ENCODE measurements around the gene EGLN2. TPM values are rescaled to one million over a fixed set of nuclear protein-coding genes. Genes with fewer than 3 reads are reported as not detected.

Gene EGLN2
- total and polyA plus RNA-seq, 9 of the 15 experiments (the other 6 are each of a cell fraction or from before 2014, with no cell fraction given) = 9.6 to 114 (median 71.0) TPM

DNA sequence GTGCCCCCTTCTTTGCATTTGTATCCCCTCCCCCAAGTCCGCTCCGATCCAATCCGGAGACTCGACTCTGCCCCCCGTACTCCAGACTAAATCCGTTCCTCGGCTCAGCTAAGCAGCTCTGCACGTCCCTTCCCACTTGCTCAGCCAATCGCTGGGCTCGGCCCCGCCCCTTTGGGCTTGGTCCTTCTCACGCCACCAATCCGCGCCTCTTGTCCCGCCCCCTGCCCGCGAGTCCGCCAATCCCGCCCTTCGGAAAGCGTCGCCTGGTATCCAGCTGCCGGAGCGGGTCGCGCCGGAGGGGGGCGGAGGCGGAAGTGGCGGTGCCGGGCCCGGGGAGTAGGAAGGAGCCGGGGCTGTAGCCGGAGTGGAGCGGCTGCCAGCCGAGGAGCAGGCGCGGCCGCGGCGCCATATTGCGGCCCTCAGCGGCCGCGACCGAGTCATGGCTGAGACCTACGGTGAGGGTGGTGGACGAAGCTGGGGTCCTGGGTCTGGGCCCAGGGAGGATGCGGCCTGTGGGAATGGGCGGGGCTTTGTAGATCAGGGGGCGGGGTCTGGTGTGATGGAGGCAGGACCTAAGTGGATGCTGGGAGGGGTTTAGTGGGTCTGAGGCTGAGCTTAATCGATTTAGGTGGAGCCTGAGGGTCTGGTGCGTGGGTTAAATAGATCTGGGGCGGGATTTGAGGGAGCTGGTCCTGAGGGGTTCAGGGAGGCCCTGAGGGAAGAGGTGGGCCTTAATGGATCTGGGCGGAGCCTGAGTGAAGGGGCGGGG, 20.9 kb upstream of the EGLN2 start, which contains the start of gene RAB4B (continued):
- TF ChIP-seq, protein P1, sequence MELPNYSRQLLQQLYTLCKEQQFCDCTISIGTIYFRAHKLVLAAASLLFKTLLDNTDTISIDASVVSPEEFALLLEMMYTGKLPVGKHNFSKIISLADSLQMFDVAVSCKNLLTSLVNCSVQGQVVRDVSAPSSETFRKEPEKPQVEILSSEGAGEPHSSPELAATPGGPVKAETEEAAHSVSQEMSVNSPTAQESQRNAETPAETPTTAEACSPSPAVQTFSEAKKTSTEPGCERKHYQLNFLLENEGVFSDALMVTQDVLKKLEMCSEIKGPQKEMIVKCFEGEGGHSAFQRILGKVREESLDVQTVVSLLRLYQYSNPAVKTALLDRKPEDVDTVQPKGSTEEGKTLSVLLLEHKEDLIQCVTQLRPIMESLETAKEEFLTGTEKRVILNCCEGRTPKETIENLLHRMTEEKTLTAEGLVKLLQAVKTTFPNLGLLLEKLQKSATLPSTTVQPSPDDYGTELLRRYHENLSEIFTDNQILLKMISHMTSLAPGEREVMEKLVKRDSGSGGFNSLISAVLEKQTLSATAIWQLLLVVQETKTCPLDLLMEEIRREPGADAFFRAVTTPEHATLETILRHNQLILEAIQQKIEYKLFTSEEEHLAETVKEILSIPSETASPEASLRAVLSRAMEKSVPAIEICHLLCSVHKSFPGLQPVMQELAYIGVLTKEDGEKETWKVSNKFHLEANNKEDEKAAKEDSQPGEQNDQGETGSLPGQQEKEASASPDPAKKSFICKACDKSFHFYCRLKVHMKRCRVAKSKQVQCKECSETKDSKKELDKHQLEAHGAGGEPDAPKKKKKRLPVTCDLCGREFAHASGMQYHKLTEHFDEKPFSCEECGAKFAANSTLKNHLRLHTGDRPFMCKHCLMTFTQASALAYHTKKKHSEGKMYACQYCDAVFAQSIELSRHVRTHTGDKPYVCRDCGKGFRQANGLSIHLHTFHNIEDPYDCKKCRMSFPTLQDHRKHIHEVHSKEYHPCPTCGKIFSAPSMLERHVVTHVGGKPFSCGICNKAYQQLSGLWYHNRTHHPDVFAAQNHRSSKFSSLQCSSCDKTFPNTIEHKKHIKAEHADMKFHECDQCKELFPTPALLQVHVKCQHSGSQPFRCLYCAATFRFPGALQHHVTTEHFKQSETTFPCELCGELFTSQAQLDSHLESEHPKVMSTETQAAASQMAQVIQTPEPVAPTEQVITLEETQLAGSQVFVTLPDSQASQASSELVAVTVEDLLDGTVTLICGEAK (IDR thresholded peaks at IDR 0.05) = peak; percentile 84
- TF ChIP-seq, protein P1 (CRISPR knock-in tag; IDR thresholded peaks at IDR 0.05) = no peak
- TF ChIP-seq, protein P2, sequence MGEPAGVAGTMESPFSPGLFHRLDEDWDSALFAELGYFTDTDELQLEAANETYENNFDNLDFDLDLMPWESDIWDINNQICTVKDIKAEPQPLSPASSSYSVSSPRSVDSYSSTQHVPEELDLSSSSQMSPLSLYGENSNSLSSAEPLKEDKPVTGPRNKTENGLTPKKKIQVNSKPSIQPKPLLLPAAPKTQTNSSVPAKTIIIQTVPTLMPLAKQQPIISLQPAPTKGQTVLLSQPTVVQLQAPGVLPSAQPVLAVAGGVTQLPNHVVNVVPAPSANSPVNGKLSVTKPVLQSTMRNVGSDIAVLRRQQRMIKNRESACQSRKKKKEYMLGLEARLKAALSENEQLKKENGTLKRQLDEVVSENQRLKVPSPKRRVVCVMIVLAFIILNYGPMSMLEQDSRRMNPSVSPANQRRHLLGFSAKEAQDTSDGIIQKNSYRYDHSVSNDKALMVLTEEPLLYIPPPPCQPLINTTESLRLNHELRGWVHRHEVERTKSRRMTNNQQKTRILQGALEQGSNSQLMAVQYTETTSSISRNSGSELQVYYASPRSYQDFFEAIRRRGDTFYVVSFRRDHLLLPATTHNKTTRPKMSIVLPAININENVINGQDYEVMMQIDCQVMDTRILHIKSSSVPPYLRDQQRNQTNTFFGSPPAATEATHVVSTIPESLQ (CRISPR knock-in tag; IDR thresholded peaks at IDR 0.05) = peak; percentile 89; the same call in 1 of the 2 replicates
- TF ChIP-seq SAP30 (IDR thresholded peaks at IDR 0.05; ENCODE audit: borderline replicate concordance, insufficient read depth, low read depth, low read length, poor library complexity, severe bottlenecking) = peak; percentile 94
- peak; percentile 44; the same call in 1 of the 2 replicates for TF ChIP-seq POLR2H (tag; IDR thresholded peaks at IDR 0.05; ENCODE audit: low read depth)
- TF ChIP-seq FOXK1 (CRISPR knock-in tag; IDR thresholded peaks at IDR 0.05; ENCODE audit: borderline replicate concordance) = no peak
- no peak for TF ChIP-seq HDAC6 (IDR thresholded peaks at IDR 0.05; ENCODE audit: low read depth, low read length)
- TF ChIP-seq, protein P3, sequence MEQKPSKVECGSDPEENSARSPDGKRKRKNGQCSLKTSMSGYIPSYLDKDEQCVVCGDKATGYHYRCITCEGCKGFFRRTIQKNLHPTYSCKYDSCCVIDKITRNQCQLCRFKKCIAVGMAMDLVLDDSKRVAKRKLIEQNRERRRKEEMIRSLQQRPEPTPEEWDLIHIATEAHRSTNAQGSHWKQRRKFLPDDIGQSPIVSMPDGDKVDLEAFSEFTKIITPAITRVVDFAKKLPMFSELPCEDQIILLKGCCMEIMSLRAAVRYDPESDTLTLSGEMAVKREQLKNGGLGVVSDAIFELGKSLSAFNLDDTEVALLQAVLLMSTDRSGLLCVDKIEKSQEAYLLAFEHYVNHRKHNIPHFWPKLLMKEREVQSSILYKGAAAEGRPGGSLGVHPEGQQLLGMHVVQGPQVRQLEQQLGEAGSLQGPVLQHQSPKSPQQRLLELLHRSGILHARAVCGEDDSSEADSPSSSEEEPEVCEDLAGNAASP (IDR thresholded peaks at IDR 0.05) = no peak
- TF ChIP-seq NFIC (IDR thresholded peaks at IDR 0.05) = no peak; the same call in 1 of the 2 replicates
- TF ChIP-seq CREB1 (IDR thresholded peaks at IDR 0.05) = peak; percentile 79
- peak; percentile 87 for TF ChIP-seq CREB1 (CRISPR knock-in tag; IDR thresholded peaks at IDR 0.05)
- TF ChIP-seq KDM1A (IDR thresholded peaks at IDR 0.05) = no peak; a peak in 1 of 4 replicates
- TF ChIP-seq PHF8 (IDR thresholded peaks at IDR 0.05; ENCODE audit: borderline replicate concordance, low read length) = peak; percentile 87
- no peak for TF ChIP-seq RBM34 (IDR thresholded peaks at IDR 0.05; ENCODE audit: borderline replicate concordance, insufficient read depth, low read length)

Data from K562 (cell line).